Amniotic epithelial cell (primary cell): Measurements from ENCODE around the gene TP53TG3C.
"Not testable (repeated sequence)": the region's sequence is repeated elsewhere in the genome, so short reads cannot be mapped to it uniquely, and the experiment has no call there.

ENCODE experiments used
- DNase-seq: peaks from one replicate; pipeline ENCODE4 v3.0.0-alpha.2; 2010; ENCODE audit warnings: low read depth

The TP53TG3C gene

DNA sequence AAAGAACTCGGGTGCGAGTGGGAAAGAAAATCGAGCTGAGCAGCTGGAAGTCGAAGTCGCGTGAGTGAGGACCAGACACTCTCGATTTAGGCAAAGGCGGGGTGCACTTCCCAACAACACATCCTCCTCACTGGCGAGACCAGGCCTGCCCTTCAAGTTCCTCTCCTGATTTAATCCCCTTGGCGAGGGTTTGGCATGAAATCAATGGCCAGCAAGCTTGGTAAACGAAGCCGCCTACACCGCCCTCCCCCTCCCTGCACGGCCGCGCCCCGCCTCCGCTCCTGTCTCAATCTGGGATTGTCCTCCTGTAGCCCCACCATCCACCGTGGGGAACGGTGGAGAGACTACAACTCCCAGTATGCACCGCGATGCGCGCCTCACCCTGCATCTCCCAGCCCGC lies at the start of gene TP53TG3C:
Gene TP53TG3C, plus strand, starts transcription at position 301 of the 400 bp plus-strand sequence. Its CDS starts 68 bp downstream, at position 369.
- DNase-seq: not testable (repeated sequence)
